Keratinocyte (primary cell): ENCODE data around the gene CRISPLD2. TPM values are rescaled to one million over a fixed set of nuclear protein-coding genes. Genes with fewer than 3 reads are reported as not detected.

Source experiments
- DNase-seq: peaks from one replicate; pipeline ENCODE4 v3.0.0-alpha.2; 2011; ENCODE audit warnings: low read depth, missing footprints, low spot score
- FAIRE-seq: peaks from 2 replicates; lab custom pipeline; 2011; peaks lifted over from hg19 to GRCh38; lab: Jason Lieb, UNC
- H2AFZ ChIP-seq: 2 replicates; pipeline ENCODE4 v1.6.0; 2012; ENCODE audit warnings: low read length, control low read depth, inconsistent platforms; ENCODE audit not compliant: control insufficient read depth
- H3K27ac ChIP-seq: 2 replicates; pipeline ENCODE4 v1.5.1; 2011; ENCODE audit warnings: low read length; ENCODE audit not compliant: control insufficient read depth, insufficient read depth
- H3K27me3 ChIP-seq: 3 replicates; pipeline ENCODE4 v1.6.0; 2011; ENCODE audit warnings: low read length; ENCODE audit not compliant: control insufficient read depth, insufficient read depth; ENCODE audit errors: extremely low read depth
- H3K36me3 ChIP-seq, 2 experiments: 2 replicates in 1 of 2; 3 replicates in 1 of 2; pipeline ENCODE4 v1.5.1; 2011; ENCODE audit warnings: low read length in 2 of 2, mild to moderate bottlenecking in 1 of 2; ENCODE audit not compliant: control insufficient read depth in 2 of 2, insufficient read depth in 2 of 2; ENCODE audit errors: extremely low read depth in 1 of 2
- H3K4me1 ChIP-seq: 3 replicates; pipeline ENCODE4 v1.5.1; 2011; ENCODE audit warnings: low read length; ENCODE audit not compliant: control insufficient read depth, insufficient read depth; ENCODE audit errors: extremely low read depth
- H3K4me2 ChIP-seq: 3 replicates; pipeline ENCODE4 v1.6.0; 2011; ENCODE audit warnings: low read depth, low read length; ENCODE audit not compliant: control insufficient read depth, insufficient read depth; ENCODE audit errors: extremely low read depth
- H3K4me3 ChIP-seq, 3 experiments: fragments of 200-600 bp in 1 of 3; sonication (generic) in 1 of 3; 2 replicates in 2 of 3; 3 replicates in 1 of 3; pipeline ENCODE4 v1.5.1; 2011 to 2016; ENCODE audit warnings: low read length in 3 of 3, mild to moderate bottlenecking in 3 of 3, control low read depth in 2 of 3, inconsistent platforms in 1 of 3, low read depth in 1 of 3, mixed read lengths in 1 of 3, mixed run types in 1 of 3, moderate library complexity in 1 of 3; ENCODE audit not compliant: control insufficient read depth in 2 of 3, insufficient read depth in 2 of 3; ENCODE audit errors: extremely low read depth in 1 of 3
- H3K79me2 ChIP-seq: 2 replicates; pipeline ENCODE4 v1.6.0; 2012; ENCODE audit warnings: low read length; ENCODE audit not compliant: control insufficient read depth, insufficient read depth
- H3K9ac ChIP-seq: 3 replicates; pipeline ENCODE4 v1.6.0; 2011; ENCODE audit warnings: low read length; ENCODE audit not compliant: control insufficient read depth, insufficient read depth; ENCODE audit errors: extremely low read depth
- H3K9me1 ChIP-seq: 3 replicates; pipeline ENCODE4 v1.6.0; 2011; ENCODE audit warnings: low read length; ENCODE audit not compliant: control insufficient read depth, insufficient read depth; ENCODE audit errors: extremely low read depth
- H3K9me3 ChIP-seq: 2 replicates; pipeline ENCODE4 v1.5.1; 2012; ENCODE audit warnings: low read depth, low read length; ENCODE audit not compliant: control insufficient read depth
- H4K20me1 ChIP-seq: 3 replicates; pipeline ENCODE4 v1.6.0; 2011; ENCODE audit warnings: low read length; ENCODE audit not compliant: control insufficient read depth, insufficient read depth; ENCODE audit errors: extremely low read depth
- EZH2 ChIP-seq: IDR thresholded peaks from one replicate; pipeline ENCODE4 v1.6.1; 2012; ENCODE audit warnings: inconsistent platforms, mild to moderate bottlenecking, low read length, moderate library complexity
- dilution Hi-C: fragments of 300-500 bp; cut with MboI; formaldehyde crosslinking; loops from one replicate; pipeline ENCODE4 v1.7.0; 2020; ENCODE audit warnings: low sequenced_read_pairs; ENCODE audit not compliant: extremely low pct_ligation_motif_present
- polyA plus RNA-seq, 5 experiments: library from polyadenylated mRNA; depleted of rRNA in 3 of 5; stranded (reverse) in 3 of 5; stranded (forward) in 1 of 5; unstranded in 1 of 5; fragments of >200 nt; gene quantifications; 1 replicate in 1 of 5; 2 replicates in 3 of 5; 3 replicates in 1 of 5; pipeline versions ENCODE4 v1.2.1 to v1.2.3, GENCODE V29; 2011 to 2012; ENCODE audit warnings: missing spikeins in 2 of 5, low read depth in 1 of 5, low replicate concordance in 1 of 5
- TF ChIP-seq, protein P1 (sequence below), 3 experiments: IDR thresholded peaks in 1 of 3; conservative IDR thresholded peaks in 1 of 3; optimal IDR thresholded peaks in 1 of 3; 2 replicates in 2 of 3; 3 replicates in 1 of 3; pipeline versions ENCODE3 to v1.5.1; 2011; ENCODE audit warnings: low read length in 3 of 3, mild to moderate bottlenecking in 3 of 3, moderate library complexity in 2 of 3, control low read depth in 1 of 3, inconsistent platforms in 1 of 3; ENCODE audit not compliant: insufficient read depth in 2 of 3; ENCODE audit errors: extremely low read depth in 1 of 3

The CRISPLD2 gene
- polyA plus RNA-seq, 1 donor (not counting 4 experiments of a cell fraction or from before 2014, with no cell fraction given), result 1.2 TPM

DNA sequence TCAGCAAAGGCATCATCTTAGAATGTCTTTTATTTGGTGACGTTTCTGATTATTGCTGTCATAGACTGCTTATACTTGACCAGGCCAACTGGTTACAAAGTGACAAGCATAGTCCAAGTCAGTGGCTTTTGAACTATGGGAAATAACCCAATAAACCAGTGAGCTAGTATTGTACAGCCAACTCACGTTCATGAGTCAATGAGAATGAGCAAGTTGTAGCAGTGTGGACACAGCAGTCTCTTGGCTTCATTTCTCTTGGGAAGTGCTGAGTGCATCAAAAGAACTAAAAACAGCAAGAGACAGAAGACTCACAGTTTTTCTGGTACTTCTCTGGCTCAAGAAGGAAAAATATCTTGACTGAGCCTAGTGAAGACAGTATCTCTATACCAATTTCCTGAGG lies 36.9 kb upstream of the CRISPLD2 start:
- TF ChIP-seq, protein P1, sequence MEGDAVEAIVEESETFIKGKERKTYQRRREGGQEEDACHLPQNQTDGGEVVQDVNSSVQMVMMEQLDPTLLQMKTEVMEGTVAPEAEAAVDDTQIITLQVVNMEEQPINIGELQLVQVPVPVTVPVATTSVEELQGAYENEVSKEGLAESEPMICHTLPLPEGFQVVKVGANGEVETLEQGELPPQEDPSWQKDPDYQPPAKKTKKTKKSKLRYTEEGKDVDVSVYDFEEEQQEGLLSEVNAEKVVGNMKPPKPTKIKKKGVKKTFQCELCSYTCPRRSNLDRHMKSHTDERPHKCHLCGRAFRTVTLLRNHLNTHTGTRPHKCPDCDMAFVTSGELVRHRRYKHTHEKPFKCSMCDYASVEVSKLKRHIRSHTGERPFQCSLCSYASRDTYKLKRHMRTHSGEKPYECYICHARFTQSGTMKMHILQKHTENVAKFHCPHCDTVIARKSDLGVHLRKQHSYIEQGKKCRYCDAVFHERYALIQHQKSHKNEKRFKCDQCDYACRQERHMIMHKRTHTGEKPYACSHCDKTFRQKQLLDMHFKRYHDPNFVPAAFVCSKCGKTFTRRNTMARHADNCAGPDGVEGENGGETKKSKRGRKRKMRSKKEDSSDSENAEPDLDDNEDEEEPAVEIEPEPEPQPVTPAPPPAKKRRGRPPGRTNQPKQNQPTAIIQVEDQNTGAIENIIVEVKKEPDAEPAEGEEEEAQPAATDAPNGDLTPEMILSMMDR (optimal IDR thresholded peaks at IDR 0.05 in 1 of 3, IDR thresholded peaks at IDR 0.05 in 1 of 3, conservative IDR thresholded peaks at IDR 0.05 in 1 of 3; ENCODE audit: extremely low read depth in 1 of 3, insufficient read depth in 2 of 3, low read length in 3 of 3), result no peak
- TF ChIP-seq EZH2, result no peak
- no peaks in the 10 kb centered on the region for H3K79me2 ChIP-seq
- no peak overlapping the region for H3K9ac ChIP-seq
- H3K27ac ChIP-seq, result no peak overlapping the region
- no peaks in the 10 kb centered on the region for H3K9me3 ChIP-seq
- no peak overlapping the region for H3K4me3 ChIP-seq
- dilution Hi-C loops, result loop anchor here (10.0 kb wide), 1 partner anchor 192 kb away; no protein-coding TSS in a partner anchor
- no peaks in the 10 kb centered on the region for H4K20me1 ChIP-seq
- DNase-seq (no peak), FAIRE-seq (no peak)
- H3K4me1 ChIP-seq, result no peaks in the 10 kb centered on the region
- no peak overlapping the region for H3K4me2 ChIP-seq
- H3K9me1 ChIP-seq, result no peaks in the 10 kb centered on the region
- H2AFZ ChIP-seq, result no peak overlapping the region
- H3K36me3 ChIP-seq, result peaks cover 10 to 13% of the 10 kb centered on the region in 2 experiments
- H3K27me3 ChIP-seq, result no peaks in the 10 kb centered on the region

DNA sequence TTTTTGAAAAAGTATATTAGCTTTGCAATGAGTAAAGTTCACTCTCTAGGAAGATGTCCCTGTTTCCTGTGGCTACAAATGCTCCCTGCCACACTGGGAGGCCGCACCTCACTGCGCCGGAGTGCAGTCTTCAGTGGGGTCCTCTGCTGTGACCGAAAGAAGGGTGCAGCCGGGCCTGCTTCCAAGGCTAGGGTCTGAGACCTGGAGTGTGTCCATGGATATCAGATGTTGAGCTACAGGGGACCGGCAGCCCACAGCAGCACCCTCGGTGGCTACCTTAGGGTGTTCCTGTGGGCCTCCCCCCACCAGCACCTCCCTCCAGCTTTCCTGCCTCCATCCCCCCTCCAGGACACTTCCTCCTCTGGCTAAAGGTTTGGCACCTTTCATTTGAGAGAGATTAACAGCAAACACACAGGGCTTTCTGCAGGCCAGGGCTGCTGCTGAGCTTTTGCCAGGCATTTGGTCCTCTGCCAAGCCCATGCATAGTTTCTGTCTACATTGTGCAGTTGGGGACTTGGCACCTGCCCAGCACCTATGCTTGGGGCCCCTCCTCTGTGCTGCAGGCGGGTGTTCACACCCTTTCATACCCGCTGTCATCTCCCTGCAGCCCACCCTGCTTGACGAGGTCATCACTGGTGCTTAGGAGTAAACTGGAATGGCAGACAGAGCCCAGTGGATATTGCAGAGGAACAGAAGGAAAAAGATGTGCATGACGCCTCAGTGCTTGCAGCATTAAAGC lies 33.8 kb upstream of the CRISPLD2 start:
- no peaks in the 10 kb centered on the region for H3K4me1 ChIP-seq

More for the DNA sequence above, 33.8 kb upstream of the CRISPLD2 start:
- Histone ChIP-seq H3K9ac (no peak overlapping the region), H3K4me2 (no peak overlapping the region), H3K79me2 (no peaks in the 10 kb centered on the region), H3K27ac (no peak overlapping the region), H3K9me1 (no peaks in the 10 kb centered on the region), H4K20me1 (no peaks in the 10 kb centered on the region), H2AFZ (no peak overlapping the region), H3K27me3 (no peaks in the 10 kb centered on the region), H3K36me3 (no peaks in the 10 kb centered on the region), H3K4me3 (no peak overlapping the region), H3K9me3 (no peaks in the 10 kb centered on the region)
- TF ChIP-seq, protein P1 (optimal IDR thresholded peaks at IDR 0.05 in 1 of 3, IDR thresholded peaks at IDR 0.05 in 1 of 3, conservative IDR thresholded peaks at IDR 0.05 in 1 of 3; ENCODE audit: extremely low read depth in 1 of 3, insufficient read depth in 2 of 3, low read length in 3 of 3), result no peak
- no peak for FAIRE-seq
- dilution Hi-C loops, result loop anchor here (10.0 kb wide), 1 partner anchor 189 kb away; no protein-coding TSS in a partner anchor
- no peak for DNase-seq
